Panc1 (cell line): ENCODE data around the gene CNOT11. TPM values are rescaled to one million over a fixed set of nuclear protein-coding genes. Genes with fewer than 3 reads are reported as not detected.
A peak's percentile ranks its signal among the peaks of the same experiment; 100 is the strongest.

Experiments used
- ATAC-seq: fragments of 200-7000 bp; cut with Tn5 transposase; 2 replicates; pipeline ENCODE4 v1.9.1; 2020; ENCODE audit warnings: mild to moderate bottlenecking, moderate library complexity
- BruUV-seq: library from RNA; stranded (reverse); fragments of 400-500 nt; replicated peaks from 2 replicates; lab custom pipeline; 2021; lab: Mats Ljungman, UMichigan
- CTCF ChIA-PET: fragments of 300-600 bp; sonication (Branson Sonifier 250); formaldehyde crosslinking; loops from one replicate; lab custom pipeline; 2022; ENCODE audit warnings: antibody characterized with exemption; lab: Charles Lee
- POLR2A ChIA-PET: fragments of 300-600 bp; sonication (Branson Sonifier 250); formaldehyde crosslinking; loops from one replicate; lab custom pipeline; 2022; ENCODE audit warnings: antibody characterized with exemption; lab: Charles Lee
- DNase-seq: peaks from one replicate; pipeline ENCODE4 v3.0.0-alpha.2; 2010; ENCODE audit warnings: low read depth, low spot score
- H3K27ac ChIP-seq: 2 replicates; pipeline ENCODE4 v1.5.1; 2011; ENCODE audit warnings: mild to moderate bottlenecking, low read length, inconsistent platforms
- H3K27me3 ChIP-seq: fragments of 200-500 bp; sonication (Bioruptor generic); 2 replicates; pipeline ENCODE4 v1.6.0; 2014; ENCODE audit warnings: low read length, inconsistent platforms; ENCODE audit not compliant: control insufficient read depth, insufficient read depth
- H3K36me3 ChIP-seq: fragments of 200-500 bp; sonication (Bioruptor generic); 2 replicates; pipeline ENCODE4 v1.5.1; 2014; ENCODE audit warnings: inconsistent platforms, mild to moderate bottlenecking, low read length, moderate library complexity; ENCODE audit not compliant: control insufficient read depth, insufficient read depth
- H3K4me1 ChIP-seq: 2 replicates; pipeline ENCODE4 v1.5.1; 2011; ENCODE audit warnings: inconsistent platforms, mild to moderate bottlenecking, low read length, moderate library complexity; ENCODE audit not compliant: control insufficient read depth, insufficient read depth
- H3K4me3 ChIP-seq, 2 experiments: 2 replicates each; pipeline ENCODE4 v1.5.1; 2011 to 2012; ENCODE audit warnings: low read depth in 2 of 2, low read length in 2 of 2, mild to moderate bottlenecking in 2 of 2, inconsistent platforms in 1 of 2, moderate library complexity in 1 of 2
- H3K9me3 ChIP-seq: fragments of 200-500 bp; sonication (Bioruptor generic); 2 replicates; pipeline ENCODE4 v1.5.1; 2014; ENCODE audit warnings: low read depth, mild to moderate bottlenecking, inconsistent platforms, low read length, moderate library complexity; ENCODE audit not compliant: control insufficient read depth, insufficient read depth
- CTCF ChIP-seq: fragments of 450-650 bp; IDR thresholded peaks from 2 replicates; pipeline ENCODE4 v1.5.1; 2017; ENCODE audit warnings: mild to moderate bottlenecking
- POLR2AphosphoS5 ChIP-seq: IDR thresholded peaks from 2 replicates; pipeline ENCODE4 v1.6.1; 2012; ENCODE audit warnings: mild to moderate bottlenecking, low read depth, low read length, moderate library complexity
- REST ChIP-seq, 2 experiments: IDR thresholded peaks; 2 replicates each; pipeline ENCODE4 v1.6.1; 2011 to 2012; ENCODE audit warnings: low read depth in 2 of 2, control low read depth in 1 of 2, low read length in 1 of 2, mild to moderate bottlenecking in 1 of 2, moderate library complexity in 1 of 2; ENCODE audit not compliant: insufficient read depth in 1 of 2
- SIN3A ChIP-seq: IDR thresholded peaks from 2 replicates; pipeline ENCODE4 v1.6.1; 2012; ENCODE audit warnings: low read depth, mild to moderate bottlenecking, low read length, moderate library complexity, borderline replicate concordance; ENCODE audit not compliant: insufficient read depth
- TCF7L2 ChIP-seq: IDR thresholded peaks from 2 replicates; pipeline ENCODE4 v1.6.1; 2011; ENCODE audit warnings: mild to moderate bottlenecking, low read depth, low read length, inconsistent platforms
- in situ Hi-C: cut with HindIII; loops from 2 replicates; pipeline ENCODE4 v1.10.0; 2016; ENCODE audit warnings: low sequenced_read_pairs, low pct_unique_long_range_greater_than_20kb
- intact Hi-C: fragments of 100-400 bp; cut with micrococcal nuclease; formaldehyde crosslinking; loops from one replicate; pipeline ENCODE4 v1.10.0; 2022; ENCODE audit not compliant: unreplicated experiment
- total RNA-seq: library from RNA; stranded (reverse); gene quantifications from one replicate; pipeline ENCODE4 v1.2.1, GENCODE V29; 2021; ENCODE audit not compliant: unreplicated experiment

CNOT11 gene
- total RNA-seq, 1 experiment from 2014 or later, result 58.3 TPM

GRCh38 chr2:101274142-101274541 lies 21.5 kb downstream of the CNOT11 start:
- no peak for TF ChIP-seq POLR2AphosphoS5
- TF ChIP-seq SIN3A, result no peak
- TF ChIP-seq CTCF, result no peak
- TF ChIP-seq REST (IDR thresholded peaks at IDR 0.05; ENCODE audit: insufficient read depth in 1 of 2, low read depth in 2 of 2, low read length in 1 of 2), result no peak
- TF ChIP-seq TCF7L2, result no peak
- H3K9me3 ChIP-seq, result no peaks in the 10 kb centered on the region
- no peaks in the 10 kb centered on the region for H3K4me1 ChIP-seq
- in situ Hi-C loops (no loop called here), intact Hi-C loops (no loop called here)
- ChIA-PET CTCF (no interaction called here), POLR2A (no interaction called here)
- no peak for DNase-seq
- no peak for ATAC-seq
- H3K4me3 ChIP-seq, result no peak overlapping the region
- no TSS peak for BruUV-seq
- H3K27me3 ChIP-seq, result no peaks in the 10 kb centered on the region
- H3K36me3 ChIP-seq, result peaks cover 14% of the 10 kb centered on the region
- H3K27ac ChIP-seq, result no peak overlapping the region

- ChIA-PET CTCF (no interaction called here), POLR2A (no interaction called here)
- no TSS peak for BruUV-seq
- DNase-seq (no peak), ATAC-seq (no peak; the same call in 1 of the 2 replicates)
- no peaks in the 10 kb centered on the region for H3K27me3 ChIP-seq
- no peak overlapping the region for H3K4me3 ChIP-seq
- intact Hi-C loops (no loop called here), in situ Hi-C loops (no loop called here)
- no peaks in the 10 kb centered on the region for H3K9me3 ChIP-seq
- H3K4me1 ChIP-seq, result no peaks in the 10 kb centered on the region
- H3K36me3 ChIP-seq, result peaks cover 7% of the 10 kb centered on the region
- TF ChIP-seq POLR2AphosphoS5, result no peak
- peak; percentile 40; the same call in 1 of the 2 replicates for TF ChIP-seq CTCF
- H3K27ac ChIP-seq, result no peak overlapping the region
Observed at GRCh38 chr2:101277111-101277510, 24.4 kb downstream of the CNOT11 start.
